HCT116 (cell line): ENCODE results near the gene REXO5. TPM values are rescaled to one million over a fixed set of nuclear protein-coding genes. Genes with fewer than 3 reads are reported as not detected.

Source experiments
- ATAC-seq: fragments of 200-7000 bp; cut with Tn5 transposase; 2 replicates; pipeline ENCODE4 v1.9.1; 2020; ENCODE audit warnings: mild to moderate bottlenecking, moderate library complexity
- BruUV-seq: library from RNA; stranded (reverse); fragments of 400-500 nt; replicated peaks from 2 replicates; lab custom pipeline; 2021; lab: Mats Ljungman, UMichigan
- CTCF ChIA-PET: fragments of 300-600 bp; sonication (Branson Sonifier 250); formaldehyde crosslinking; loops from one replicate; lab custom pipeline; 2021; ENCODE audit warnings: antibody characterized with exemption; lab: Charles Lee
- POLR2A ChIA-PET: fragments of 300-600, 350-600 bp; sonication (Branson Sonifier 250); formaldehyde crosslinking; loops from one replicate; lab custom pipeline; 2021; ENCODE audit warnings: antibody characterized with exemption; lab: Charles Lee
- RAD21 ChIA-PET, 2 experiments: fragments of 300-600 bp; sonication (Branson Sonifier 250); formaldehyde crosslinking; loops; one replicate each; lab custom pipeline; 2023; ENCODE audit warnings: low total read pairs in 2 of 2; ENCODE audit not compliant: uncharacterized antibody in 2 of 2, unreplicated experiment in 2 of 2, low non-redundant PET in 1 of 2; lab: Charles Lee
- DNase-seq: peaks from one replicate; pipeline ENCODE4 v3.0.0-alpha.2; 2010; ENCODE audit warnings: low read depth, low spot score
- H2AFZ ChIP-seq: fragments of 200-600 bp; shearing (Covaris generic), sonication (generic); 2 replicates; pipeline ENCODE4 v1.6.1; 2017; ENCODE audit warnings: low read depth, mixed run types, mixed read lengths, antibody characterized with exemption, low read length; ENCODE audit not compliant: poor library complexity, severe bottlenecking
- H3K27ac ChIP-seq: 2 replicates; pipeline ENCODE4 v1.5.1; 2012; ENCODE audit warnings: low read depth, low read length
- H3K27me3 ChIP-seq: fragments of 200-600 bp; sonication (generic); 2 replicates; pipeline ENCODE4 v1.6.1; 2016; ENCODE audit warnings: mixed run types, low read length, mixed read lengths; ENCODE audit not compliant: insufficient read depth
- H3K36me3 ChIP-seq, 2 experiments: fragments of 200-500 bp in 1 of 2; fragments of 200-600 bp in 1 of 2; sonication (Bioruptor generic) in 1 of 2; sonication (generic) in 1 of 2; 2 replicates each; pipeline versions ENCODE4 v1.5.1 to v1.6.1; 2014 to 2016; ENCODE audit warnings: low read length in 2 of 2, inconsistent platforms in 1 of 2, mixed read lengths in 1 of 2, mixed run types in 1 of 2; ENCODE audit not compliant: insufficient read depth in 2 of 2, control insufficient read depth in 1 of 2
- H3K4me1 ChIP-seq, 2 experiments: fragments of 200-600 bp in 1 of 2; sonication (generic) in 1 of 2; 2 replicates each; pipeline versions ENCODE4 v1.5.1 to v1.6.1; 2012 to 2017; ENCODE audit warnings: low read length in 2 of 2, inconsistent platforms in 1 of 2, mild to moderate bottlenecking in 1 of 2, mixed read lengths in 1 of 2, mixed run types in 1 of 2, moderate library complexity in 1 of 2; ENCODE audit not compliant: insufficient read depth in 2 of 2, control insufficient read depth in 1 of 2
- H3K4me2 ChIP-seq: fragments of 200-600 bp; sonication (generic); 2 replicates; pipeline ENCODE4 v1.6.1; 2017; ENCODE audit warnings: mixed run types, low read length, mixed read lengths
- H3K4me3 ChIP-seq, 2 experiments: fragments of 200-600 bp in 1 of 2; sonication (generic) in 1 of 2; replicated peaks in 1 of 2; 2 replicates each; pipeline ENCODE4 v1.5.1; 2011 to 2016; ENCODE audit warnings: low read length in 2 of 2, control low read depth in 1 of 2, low read depth in 1 of 2, mild to moderate bottlenecking in 1 of 2, mixed read lengths in 1 of 2, mixed run types in 1 of 2
- H3K79me2 ChIP-seq: fragments of 200-600 bp; sonication (generic); 2 replicates; pipeline ENCODE4 v1.6.1; 2017; ENCODE audit warnings: mild to moderate bottlenecking, mixed run types, low read length, moderate library complexity, mixed read lengths; ENCODE audit not compliant: insufficient read depth
- H3K9ac ChIP-seq: fragments of 200-600 bp; sonication (generic); 2 replicates; pipeline ENCODE4 v1.6.1; 2016; ENCODE audit warnings: low read length, mixed read lengths
- H3K9me2 ChIP-seq: fragments of 200-600 bp; sonication (generic), shearing (Covaris generic); 2 replicates; pipeline ENCODE4 v1.6.1; 2017; ENCODE audit warnings: mixed run types, mild to moderate bottlenecking, moderate library complexity; ENCODE audit not compliant: insufficient read depth
- H3K9me3 ChIP-seq, 2 experiments: fragments of 200-500 bp in 1 of 2; fragments of 200-600 bp in 1 of 2; sonication (Bioruptor generic) in 1 of 2; sonication (generic) in 1 of 2; 2 replicates each; pipeline ENCODE4 v1.6.1; 2014 to 2017; ENCODE audit warnings: low read length in 2 of 2, mixed read lengths in 2 of 2, inconsistent platforms in 1 of 2, low read depth in 1 of 2, mild to moderate bottlenecking in 1 of 2, mixed run types in 1 of 2, moderate library complexity in 1 of 2; ENCODE audit not compliant: control insufficient read depth in 1 of 2, insufficient read depth in 1 of 2
- H4K20me1 ChIP-seq: fragments of 200-600 bp; sonication (generic), shearing (Covaris generic); 2 replicates; pipeline ENCODE4 v1.6.1; 2017; ENCODE audit warnings: mixed run types, mild to moderate bottlenecking, moderate library complexity; ENCODE audit not compliant: insufficient read depth
- CEBPB ChIP-seq: IDR thresholded peaks from 2 replicates; pipeline ENCODE4 v1.6.1; 2012; ENCODE audit warnings: low read depth
- CTCF ChIP-seq, 3 experiments: fragments of 200-600 bp in 1 of 3; sonication (generic) in 1 of 3; IDR thresholded peaks in 2 of 3; conservative IDR thresholded peaks in 1 of 3; 2 replicates each; pipeline ENCODE4 v1.5.1; 2012 to 2017; ENCODE audit warnings: low read depth in 2 of 3, low read length in 2 of 3, antibody characterized with exemption in 1 of 3, borderline replicate concordance in 1 of 3, control low read depth in 1 of 3, mild to moderate bottlenecking in 1 of 3, mixed read lengths in 1 of 3, mixed run types in 1 of 3, moderate library complexity in 1 of 3; ENCODE audit not compliant: insufficient read depth in 1 of 3
- EGR1 ChIP-seq: IDR thresholded peaks from 2 replicates; pipeline ENCODE4 v1.6.1; 2012; ENCODE audit warnings: low read depth
- EZH2 ChIP-seq: fragments of 200-600 bp; sonication (generic); IDR thresholded peaks from 2 replicates; pipeline ENCODE4 v1.6.1; 2017; ENCODE audit warnings: antibody characterized with exemption, mixed run types
- EZH2phosphoT487 ChIP-seq: fragments of 200-600 bp; IDR thresholded peaks from 2 replicates; pipeline ENCODE4 v1.6.1; 2018; ENCODE audit warnings: antibody characterized with exemption, borderline replicate concordance
- JUND ChIP-seq: IDR thresholded peaks from 2 replicates; pipeline ENCODE4 v1.6.1; 2012
- MAX ChIP-seq: IDR thresholded peaks from 2 replicates; pipeline ENCODE4 v1.6.1; 2012
- POLR2A ChIP-seq: IDR thresholded peaks from 2 replicates; pipeline ENCODE4 v1.7.0; 2011; ENCODE audit warnings: borderline replicate concordance; ENCODE audit not compliant: insufficient read depth, insufficient read length; ENCODE audit errors: extremely low read depth
- RAD21 ChIP-seq: IDR thresholded peaks from 2 replicates; pipeline ENCODE4 v1.6.1; 2012; ENCODE audit warnings: low read depth, mild to moderate bottlenecking
- REST ChIP-seq: IDR thresholded peaks from 2 replicates; pipeline ENCODE4 v1.6.1; 2012; ENCODE audit warnings: low read depth
- SP1 ChIP-seq: IDR thresholded peaks from 2 replicates; pipeline ENCODE4 v1.6.1; 2012; ENCODE audit warnings: low read depth
- SRF ChIP-seq: IDR thresholded peaks from 2 replicates; pipeline ENCODE4 v1.6.1; 2012; ENCODE audit warnings: low read depth
- ZBTB33 ChIP-seq: IDR thresholded peaks from 2 replicates; pipeline ENCODE4 v1.6.1; 2011; ENCODE audit warnings: mild to moderate bottlenecking, low read length, moderate library complexity; ENCODE audit not compliant: insufficient replicate concordance; ENCODE audit errors: extremely low read depth
- ZFX ChIP-seq: fragments of 450-650 bp; IDR thresholded peaks from 2 replicates; pipeline ENCODE4 v1.6.1; 2017
- ZNF274 ChIP-seq: fragments of 200-500 bp; sonication (Bioruptor generic); IDR thresholded peaks from 2 replicates; pipeline ENCODE4 v1.6.1; 2014; ENCODE audit warnings: mild to moderate bottlenecking, low read depth, low read length, inconsistent platforms
- intact Hi-C: fragments of 100-400 bp; cut with micrococcal nuclease; formaldehyde crosslinking; loops from 2 replicates; pipeline ENCODE4 v1.10.0; 2022
- total RNA-seq: library from RNA; stranded (reverse); gene quantifications from one replicate; pipeline ENCODE4 v1.2.1, GENCODE V29; 2021; ENCODE audit not compliant: unreplicated experiment

Gene REXO5
- total RNA-seq, 1 experiment from 2014 or later: 10.5 TPM

GRCh38 chr16:20857281-20857680, 51.0 kb downstream of the REXO5 start:
- Histone ChIP-seq H3K9me3 (no peaks in the 10 kb centered on the region), H2AFZ (no peak overlapping the region), H3K4me3 (no peak overlapping the region), H3K9me2 (no peaks in the 10 kb centered on the region), H3K9ac (no peak overlapping the region), H3K27me3 (no peaks in the 10 kb centered on the region), H3K4me2 (no peak overlapping the region), H3K79me2 (peaks cover 2% of the 10 kb centered on the region; the same call in 1 of the 2 replicates), H4K20me1 (no peaks in the 10 kb centered on the region), H3K27ac (no peak overlapping the region), H3K4me1 (peaks cover 3 to 8% of the 10 kb centered on the region in 2 experiments; a peak in 3 of 4 replicates), H3K36me3 (peaks cover 5 to 19% of the 10 kb centered on the region in 2 experiments; a peak in 3 of 4 replicates)
- CTCF ChIA-PET: no interaction called here
- DNase-seq (no peak), ATAC-seq (no peak)
- POLR2A ChIA-PET: interaction anchor here (0.6 to 0.8 kb wide), 2 partner anchors 9 to 76 kb away, joined by 3 read pairs; no protein-coding TSS in a partner anchor
- intact Hi-C loops: no loop called here
- BruUV-seq: no TSS peak
- RAD21 ChIA-PET: no interaction called here
- TF ChIP-seq ZBTB33 (no peak), EZH2 (no peak), ZFX (no peak), EZH2phosphoT487 (no peak), CTCF (IDR thresholded peaks at IDR 0.05 in 2 of 3, conservative IDR thresholded peaks at IDR 0.05 in 1 of 3; ENCODE audit: borderline replicate concordance in 1 of 3, insufficient read depth in 1 of 3, low read depth in 2 of 3, low read length in 2 of 3) (no peak), POLR2A (no peak), ZNF274 (no peak), EGR1 (no peak), SRF (no peak), JUND (no peak), MAX (no peak), SP1 (no peak), CEBPB (no peak), REST (no peak), RAD21 (no peak)
